GM19238 (cell line): ENCODE measurements around the gene RPLP1.
"Not testable (repeated sequence)": the region's sequence is repeated elsewhere in the genome, so short reads cannot be mapped to it uniquely, and the experiment has no call there.

Experiments
- DNase-seq: peaks from one replicate; pipeline ENCODE4 v3.0.0; 2011; ENCODE audit warnings: low spot score; ENCODE audit not compliant: insufficient read length

RPLP1 gene

GRCh38 chr15:69436951-69437350, 15.7 kb upstream of the RPLP1 start:
- no peak for DNase-seq

- no peak for DNase-seq
These were observed 13.0 kb upstream of the RPLP1 start for GRCh38 chr15:69439623-69440022.

- no peak for DNase-seq
These were observed 9.5 kb upstream of the RPLP1 start for GRCh38 chr15:69443032-69443611.

GRCh38 chr15:69444686-69445085, 7.9 kb upstream of the RPLP1 start:
- DNase-seq, result no peak

GRCh38 chr15:69446953-69447352, 5.7 kb upstream of the RPLP1 start:
- DNase-seq, result no peak

- DNase-seq, result not testable (repeated sequence)
These were observed 2.4 kb upstream of the RPLP1 start for GRCh38 chr15:69450221-69450620.

GRCh38 chr15:69450968-69451695, 1.5 kb upstream of the RPLP1 start:
- DNase-seq, result no peak

- DNase-seq, result no peak
These were observed 497 bp upstream of the RPLP1 start for GRCh38 chr15:69451951-69452691.

GRCh38 chr15:69454953-69455352, 2.3 kb downstream of the RPLP1 start:
- DNase-seq, result no peak

GRCh38 chr15:69456208-69457166, 3.9 kb downstream of the RPLP1 start:
- no peak for DNase-seq

- DNase-seq, result no peak
These were observed 5.0 kb downstream of the RPLP1 start for GRCh38 chr15:69457304-69458280.

- no peak for DNase-seq
These were observed 6.4 kb downstream of the RPLP1 start for GRCh38 chr15:69459066-69459465.

GRCh38 chr15:69460481-69460880, 7.9 kb downstream of the RPLP1 start:
- DNase-seq, result no peak

GRCh38 chr15:69462030-69462492, 9.4 kb downstream of the RPLP1 start:
- DNase-seq, result no peak

GRCh38 chr15:69462493-69463181, 10.0 kb downstream of the RPLP1 start:
- peak; percentile 91 for DNase-seq

GRCh38 chr15:69463182-69463756, 10.7 kb downstream of the RPLP1 start:
- no peak for DNase-seq

- DNase-seq, result no peak
These were observed 12.6 kb downstream of the RPLP1 start for GRCh38 chr15:69465253-69465652.

- no peak for DNase-seq
These were observed 14.1 kb downstream of the RPLP1 start for GRCh38 chr15:69466733-69467132.

- DNase-seq, result no peak
These were observed 15.0 kb downstream of the RPLP1 start for GRCh38 chr15:69467636-69468035.
